ENCODE results near the gene FAM221B.
A peak's percentile ranks its signal among the peaks of the same experiment; 100 is the strongest.

Gene FAM221B

GRCh38 chr9:35818341-35818740 is 10.2 kb downstream of the FAM221B start:
- Histone ChIP-seq H3K36me3 (ENCODE audit: insufficient read depth, low read length) (no peaks in the 10 kb centered on the region), H2AFZ (ENCODE audit: low read depth, low read length) (no peak overlapping the region), H3K4me3 (ENCODE audit: low read depth in 1 of 2, low read length in 2 of 2) (no peak overlapping the region), H4K20me1 (ENCODE audit: insufficient read depth, low read length) (no peaks in the 10 kb centered on the region), H3K27ac (ENCODE audit: low read length) (no peak overlapping the region), H3K9ac (ENCODE audit: low read depth, low read length) (no peak overlapping the region), H3K4me2 (ENCODE audit: insufficient read depth, low read length) (no peak overlapping the region), H3K9me3 (ENCODE audit: insufficient read depth, low read length, severe bottlenecking) (no peaks in the 10 kb centered on the region), H3K27me3 (ENCODE audit: insufficient read depth, low read length, poor library complexity) (no peaks in the 10 kb centered on the region), H3K4me1 (ENCODE audit: insufficient read depth, low read length) (peaks cover 22% of the 10 kb centered on the region), H3K79me2 (ENCODE audit: insufficient read depth, low read length) (peaks cover 12% of the 10 kb centered on the region)
- TF ChIP-seq CTCF (IDR thresholded peaks at IDR 0.05; ENCODE audit: borderline replicate concordance, extremely low read depth, low read length, poor library complexity, severe bottlenecking) (no peak), EZH2 (IDR thresholded peaks at IDR 0.05; ENCODE audit: borderline replicate concordance, low read depth, low read length, severe bottlenecking) (no peak)
- DNase-seq (no peak), ATAC-seq (ENCODE audit: insufficient read depth, low read depth) (no peak)

GRCh38 chr9:35816708-35817107 is 11.8 kb downstream of the FAM221B start:
- DNase-seq (no peak), ATAC-seq (ENCODE audit: insufficient read depth, low read depth) (no peak)
- Histone ChIP-seq H2AFZ (ENCODE audit: low read depth, low read length) (no peak overlapping the region), H3K4me2 (ENCODE audit: insufficient read depth, low read length) (no peak overlapping the region), H3K9ac (ENCODE audit: low read depth, low read length) (no peak overlapping the region), H3K9me3 (ENCODE audit: insufficient read depth, low read length, severe bottlenecking) (no peaks in the 10 kb centered on the region), H4K20me1 (ENCODE audit: insufficient read depth, low read length) (no peaks in the 10 kb centered on the region), H3K27ac (ENCODE audit: low read length) (no peak overlapping the region), H3K4me1 (ENCODE audit: insufficient read depth, low read length) (peaks cover 36% of the 10 kb centered on the region), H3K27me3 (ENCODE audit: insufficient read depth, low read length, poor library complexity) (no peaks in the 10 kb centered on the region), H3K36me3 (ENCODE audit: insufficient read depth, low read length) (no peaks in the 10 kb centered on the region), H3K4me3 (ENCODE audit: low read depth in 1 of 2, low read length in 2 of 2) (no peak overlapping the region), H3K79me2 (ENCODE audit: insufficient read depth, low read length) (peaks cover 12% of the 10 kb centered on the region)
- TF ChIP-seq CTCF (IDR thresholded peaks at IDR 0.05; ENCODE audit: borderline replicate concordance, extremely low read depth, low read length, poor library complexity, severe bottlenecking) (peak; percentile 14), EZH2 (IDR thresholded peaks at IDR 0.05; ENCODE audit: borderline replicate concordance, low read depth, low read length, severe bottlenecking) (no peak)

- TF ChIP-seq EZH2 (IDR thresholded peaks at IDR 0.05; ENCODE audit: borderline replicate concordance, low read depth, low read length, severe bottlenecking) (no peak), CTCF (IDR thresholded peaks at IDR 0.05; ENCODE audit: borderline replicate concordance, extremely low read depth, low read length, poor library complexity, severe bottlenecking) (no peak)
- H4K20me1 ChIP-seq (ENCODE audit: insufficient read depth, low read length), result no peaks in the 10 kb centered on the region
These were observed 13.5 kb downstream of the FAM221B start, which contains the start of gene HINT2 for GRCh38 chr9:35814841-35815543. HINT2 (minus strand) TSS chr9:35815042; CDS start chr9:35814979, 63 bp downstream.

More at GRCh38 chr9:35814841-35815543, 13.5 kb downstream of the FAM221B start, which contains the start of gene HINT2:
- DNase-seq (peak; percentile 96), ATAC-seq (ENCODE audit: insufficient read depth, low read depth) (peak; percentile 82)
- Histone ChIP-seq H3K27me3 (ENCODE audit: insufficient read depth, low read length, poor library complexity) (no peaks in the 10 kb centered on the region), H3K79me2 (ENCODE audit: insufficient read depth, low read length) (peaks cover 12% of the 10 kb centered on the region), H3K36me3 (ENCODE audit: insufficient read depth, low read length) (no peaks in the 10 kb centered on the region), H3K27ac (ENCODE audit: low read length) (peak within 1 kb of the TSS; percentile 88), H3K4me2 (ENCODE audit: insufficient read depth, low read length) (peak within 1 kb of the TSS; percentile 92), H3K9ac (ENCODE audit: low read depth, low read length) (peak within 1 kb of the TSS; percentile 92), H3K9me3 (ENCODE audit: insufficient read depth, low read length, severe bottlenecking) (no peaks in the 10 kb centered on the region), H3K4me1 (ENCODE audit: insufficient read depth, low read length) (peaks cover 44% of the 10 kb centered on the region), H2AFZ (ENCODE audit: low read depth, low read length) (peak within 1 kb of the TSS; percentile 76), H3K4me3 (ENCODE audit: low read depth in 1 of 2, low read length in 2 of 2) (peak within 1 kb of the TSS; percentile 63 to 84)
